Measurements from ENCODE around the gene RBFA.

DNA sequence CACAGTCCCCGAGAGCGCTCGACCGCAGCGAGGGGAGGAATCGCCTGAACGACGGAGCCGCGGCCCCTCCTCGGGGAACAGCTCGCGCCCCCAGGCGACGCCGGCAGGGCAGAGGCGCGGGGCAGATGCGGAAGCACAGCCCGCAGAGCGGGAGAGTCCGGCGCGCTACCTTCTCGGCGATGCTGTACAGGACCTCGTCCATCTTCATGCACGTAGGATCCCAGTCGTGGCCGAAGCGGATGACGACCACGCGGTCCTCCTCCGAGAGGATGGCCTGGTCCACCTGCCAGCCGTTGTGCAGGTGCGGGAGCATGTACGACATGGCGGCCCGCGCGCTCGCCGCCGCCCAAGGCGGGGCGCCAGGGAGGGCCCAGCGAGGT lies 46.2 kb upstream of the RBFA start:
- TF ChIP-seq CTCF (IDR thresholded peaks at IDR 0.05) (peak in 3 of 6 experiments; percentile 10 to 20 (median 10)), POLR2A (IDR thresholded peaks at IDR 0.05) (no peak)
